GM18861 (cell line): Measurements from ENCODE around the gene NDUFA7.
"Not testable (repeated sequence)": the region's sequence is repeated elsewhere in the genome, so short reads cannot be mapped to it uniquely, and the experiment has no call there.

Source experiments
- ATAC-seq: cut with Tn5 transposase; IDR thresholded peaks from one replicate; pipeline ENCODE4 v1.9.1; 2021; ENCODE audit not compliant: unreplicated experiment

Gene NDUFA7

DNA sequence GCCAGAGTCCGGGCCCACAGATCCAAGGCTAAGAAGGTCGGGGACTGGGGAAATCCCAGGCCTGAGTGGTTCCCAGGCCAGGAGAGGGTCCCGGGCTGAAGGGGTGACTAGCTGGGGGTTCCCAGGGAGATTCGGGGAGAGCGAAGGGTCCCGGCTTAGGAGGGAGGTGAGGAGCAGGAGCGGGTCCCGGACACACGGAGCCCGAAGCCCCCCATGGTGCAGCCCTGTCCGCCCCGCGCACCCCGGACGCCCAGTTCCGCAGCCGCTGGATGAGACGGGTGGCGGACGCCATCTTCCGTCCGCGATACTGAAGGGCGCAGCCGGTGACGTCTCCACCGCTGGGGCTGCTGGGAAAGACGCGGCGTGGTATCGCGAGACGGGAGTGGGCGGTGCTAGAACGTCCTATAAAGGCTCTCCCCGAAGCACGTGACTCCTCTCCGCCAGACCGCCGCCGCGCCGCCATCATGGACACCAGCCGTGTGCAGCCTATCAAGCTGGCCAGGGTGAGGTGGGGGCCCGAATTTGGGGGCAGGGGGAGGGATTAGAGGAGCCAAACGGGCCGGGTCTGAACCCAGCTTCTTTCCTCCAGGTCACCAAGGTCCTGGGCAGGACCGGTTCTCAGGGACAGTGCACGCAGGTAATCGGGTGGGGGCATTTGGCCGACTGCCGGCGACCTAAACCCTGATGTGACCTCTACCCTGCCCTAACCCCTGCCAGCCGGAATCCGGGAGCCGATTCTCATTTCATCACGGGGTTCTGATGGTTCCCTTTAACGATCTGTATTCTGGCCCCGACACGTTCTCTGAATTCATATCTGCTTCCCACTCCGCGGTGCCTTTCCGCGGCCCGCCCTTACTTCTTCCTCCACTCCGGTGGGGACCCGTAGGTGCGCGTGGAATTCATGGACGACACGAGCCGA is at the start of gene NDUFA7, which contains the start of gene RPS28:
TSS of gene NDUFA7 (minus strand) at position 309 of the 919 bp plus-strand sequence. CDS start at position 292, 17 bp downstream.
TSS of gene RPS28 (plus strand) at position 430 of the 919 bp plus-strand sequence. CDS start at position 465, 35 bp downstream.
- peak; percentile 85 for ATAC-seq

DNA sequence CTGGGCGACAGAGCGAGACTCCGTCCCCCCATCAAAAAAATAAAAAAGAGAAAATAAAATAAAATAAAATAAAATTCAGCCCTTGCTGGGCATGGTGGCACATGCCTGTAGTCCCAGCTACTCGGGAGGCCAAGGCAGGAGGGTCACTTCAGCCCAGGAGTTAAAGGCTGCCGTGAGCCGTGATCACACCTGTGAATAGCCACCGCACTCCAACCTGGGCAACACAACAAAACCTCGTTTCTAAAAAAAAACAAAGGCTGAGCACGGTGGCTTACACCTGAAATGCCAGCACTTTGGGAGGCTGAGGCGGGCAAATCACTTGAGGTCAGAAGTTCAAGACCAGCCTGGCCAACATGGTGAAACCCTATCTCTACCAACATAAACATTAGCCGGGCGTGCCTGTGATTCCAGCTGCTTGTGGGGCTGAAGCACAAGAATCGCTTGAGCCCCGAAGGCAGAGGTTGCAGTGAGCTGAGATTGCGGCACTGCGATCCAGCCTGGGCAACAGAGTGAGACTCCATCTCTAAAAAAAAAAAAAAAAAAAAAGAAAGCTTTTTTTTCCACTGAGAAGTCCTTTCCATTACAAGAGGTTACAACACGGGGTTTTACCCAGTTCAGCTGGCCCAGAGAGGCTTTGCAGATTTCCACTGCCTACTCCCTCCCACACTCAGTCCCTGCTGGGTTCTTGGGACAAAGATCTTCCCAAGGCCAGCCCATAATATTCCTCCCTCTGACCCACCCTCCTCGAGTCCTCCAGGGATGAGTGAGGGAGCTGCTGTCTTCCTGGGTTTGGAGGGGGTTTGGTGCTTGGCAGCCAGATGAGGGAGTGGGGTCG is 49.2 kb upstream of the NDUFA7 start:
- no peak for ATAC-seq

DNA sequence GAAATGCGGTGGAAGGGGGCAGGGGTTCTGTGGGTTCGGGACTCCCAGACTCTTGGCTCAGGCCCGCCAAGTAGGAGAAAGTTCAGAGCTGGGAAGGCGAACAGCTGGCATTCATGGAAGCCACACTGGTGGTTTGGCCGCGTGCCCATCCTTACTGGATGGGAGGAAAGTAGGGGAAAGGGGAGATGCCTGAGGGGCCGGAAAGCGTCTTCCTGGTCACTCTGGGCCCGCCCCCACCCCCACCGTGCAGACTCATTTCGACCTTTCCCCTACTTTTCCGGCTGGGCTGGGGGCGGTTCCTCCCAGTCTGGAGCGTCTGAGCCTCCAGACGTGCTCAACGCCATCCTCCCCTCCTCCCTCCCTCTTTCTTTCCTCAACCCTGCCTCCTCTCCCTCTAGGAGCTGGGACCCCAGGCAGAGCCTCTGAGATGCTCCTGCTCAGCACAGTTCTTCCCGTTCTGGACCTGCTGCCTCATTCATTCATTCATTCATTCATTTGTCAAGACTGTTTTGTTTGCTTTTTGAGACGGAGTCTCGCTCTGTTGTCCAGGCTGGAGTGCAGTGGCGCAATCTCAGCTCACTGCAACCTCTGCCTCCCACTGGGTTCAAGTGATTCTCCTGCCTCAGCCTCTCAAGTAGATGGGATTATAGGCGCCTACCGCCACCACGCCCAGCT is 46.3 kb upstream of the NDUFA7 start:
- no peak for ATAC-seq

DNA sequence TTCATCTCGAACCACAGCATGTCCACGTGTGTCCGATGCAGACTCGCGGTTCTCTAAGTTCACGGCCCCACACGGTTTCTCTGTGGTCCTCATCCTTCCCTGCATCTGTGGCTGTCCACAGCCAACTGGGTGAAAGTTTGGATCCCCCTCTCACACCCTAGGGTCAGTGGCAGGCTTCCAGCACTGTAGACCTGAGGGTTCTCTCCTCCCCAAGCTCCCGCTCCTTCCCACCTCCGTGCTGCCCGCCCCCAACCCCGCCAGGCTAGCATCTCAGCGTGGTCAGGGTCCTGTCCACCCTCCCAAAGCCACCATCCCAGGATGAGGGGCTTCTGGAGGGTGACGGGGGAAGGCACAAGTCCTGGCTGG is 45.8 kb upstream of the NDUFA7 start:
- no peak for ATAC-seq

DNA sequence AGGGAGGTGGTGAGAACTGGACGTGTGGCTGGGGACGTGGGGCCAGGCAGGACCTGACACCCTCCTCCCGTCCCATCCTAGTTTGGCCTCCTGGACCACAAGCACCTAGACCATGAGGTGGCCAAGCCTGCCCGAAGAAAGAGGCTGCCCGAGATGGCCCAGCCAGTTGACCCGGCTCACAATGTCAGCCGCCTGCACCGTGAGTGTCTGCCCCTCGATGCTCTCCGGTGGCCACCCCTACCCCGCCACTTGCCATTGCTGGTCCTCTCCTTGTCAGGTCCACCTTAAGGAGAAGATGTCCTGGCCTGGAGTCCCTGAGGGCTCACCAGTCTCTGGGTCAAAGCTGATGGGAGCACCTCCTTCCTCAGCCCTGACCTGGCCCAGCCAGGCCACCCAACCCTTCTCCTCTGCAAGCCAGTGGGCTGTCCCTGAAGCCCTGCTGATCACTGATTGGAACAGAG is 45.0 kb upstream of the NDUFA7 start:
- ATAC-seq, result no peak

DNA sequence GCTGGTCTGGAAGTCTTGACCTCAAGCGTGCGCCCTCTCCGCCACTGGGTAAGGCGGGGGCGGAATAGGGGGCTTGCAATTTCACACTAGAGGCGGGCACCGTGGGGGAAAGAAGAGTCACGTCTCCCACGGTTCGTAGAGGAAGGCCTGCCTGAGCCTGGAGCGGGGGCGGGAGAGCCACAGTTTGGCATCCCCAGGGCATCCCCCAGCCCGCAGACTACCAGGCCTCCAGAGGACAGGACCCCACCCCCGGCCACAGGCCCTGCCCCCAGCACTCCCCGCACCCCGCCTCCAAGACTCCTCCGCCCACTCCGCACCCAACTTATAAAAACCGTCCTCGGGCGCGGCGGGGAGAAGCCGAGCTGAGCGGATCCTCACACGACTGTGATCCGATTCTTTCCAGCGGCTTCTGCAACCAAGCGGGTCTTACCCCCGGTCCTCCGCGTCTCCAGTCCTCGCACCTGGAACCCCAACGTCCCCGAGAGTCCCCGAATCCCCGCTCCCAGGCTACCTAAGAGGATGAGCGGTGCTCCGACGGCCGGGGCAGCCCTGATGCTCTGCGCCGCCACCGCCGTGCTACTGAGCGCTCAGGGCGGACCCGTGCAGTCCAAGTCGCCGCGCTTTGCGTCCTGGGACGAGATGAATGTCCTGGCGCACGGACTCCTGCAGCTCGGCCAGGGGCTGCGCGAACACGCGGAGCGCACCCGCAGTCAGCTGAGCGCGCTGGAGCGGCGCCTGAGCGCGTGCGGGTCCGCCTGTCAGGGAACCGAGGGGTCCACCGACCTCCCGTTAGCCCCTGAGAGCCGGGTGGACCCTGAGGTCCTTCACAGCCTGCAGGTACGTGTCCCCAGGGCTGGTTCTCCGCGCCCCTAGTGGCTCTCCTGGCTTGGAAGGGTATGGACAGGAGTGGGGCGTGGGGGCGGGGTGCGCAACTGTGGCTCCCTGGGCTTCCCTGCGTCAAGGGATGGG is 42.9 kb upstream of the NDUFA7 start, which contains the start of gene ANGPTL4:
TSS of gene ANGPTL4 (plus strand) at position 353 of the 969 bp plus-strand sequence. CDS start at position 520, 167 bp downstream.
- ATAC-seq, result no peak

DNA sequence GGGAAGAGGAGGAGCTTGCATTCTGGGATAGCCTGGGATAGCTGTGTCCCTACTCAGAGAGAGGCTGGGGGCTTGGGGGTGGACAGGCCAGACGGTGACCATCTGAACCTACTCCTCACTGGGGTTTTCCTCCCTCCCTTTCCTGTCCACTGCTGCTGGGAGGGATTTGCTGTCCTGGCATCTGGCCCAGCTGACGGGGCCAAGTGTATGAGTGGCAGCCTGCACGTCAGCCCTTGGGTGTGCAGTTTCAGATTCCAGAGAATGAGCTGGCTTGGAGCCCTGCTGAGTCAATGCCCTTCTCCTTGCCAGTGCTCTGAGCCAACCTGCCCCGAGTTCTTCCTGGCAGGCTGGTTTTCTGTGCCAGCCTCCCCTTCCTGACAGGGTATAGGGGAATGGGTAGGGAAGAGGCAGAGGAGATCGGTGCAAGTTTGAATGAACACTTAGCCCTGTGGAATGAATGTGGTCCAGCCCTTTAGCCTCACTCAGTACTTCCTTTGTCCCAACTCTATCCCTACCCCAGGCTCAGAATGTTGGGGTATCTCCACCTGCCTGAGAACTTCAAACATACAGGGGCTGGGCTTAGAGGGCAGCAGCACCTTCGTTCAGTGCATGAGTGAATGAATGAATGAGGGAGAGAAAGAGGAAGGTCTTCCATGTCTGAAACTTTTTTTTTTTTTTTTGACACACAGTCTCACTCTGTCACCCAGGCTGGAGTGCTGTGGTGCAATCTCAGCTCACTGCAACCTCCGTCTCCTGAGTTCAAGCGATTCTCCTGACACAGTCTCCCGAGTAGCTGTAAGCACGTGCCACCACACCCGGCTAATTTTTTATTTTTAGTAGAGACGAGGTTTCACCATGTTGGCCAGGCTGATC is 41.0 kb upstream of the NDUFA7 start:
- no peak for ATAC-seq

DNA sequence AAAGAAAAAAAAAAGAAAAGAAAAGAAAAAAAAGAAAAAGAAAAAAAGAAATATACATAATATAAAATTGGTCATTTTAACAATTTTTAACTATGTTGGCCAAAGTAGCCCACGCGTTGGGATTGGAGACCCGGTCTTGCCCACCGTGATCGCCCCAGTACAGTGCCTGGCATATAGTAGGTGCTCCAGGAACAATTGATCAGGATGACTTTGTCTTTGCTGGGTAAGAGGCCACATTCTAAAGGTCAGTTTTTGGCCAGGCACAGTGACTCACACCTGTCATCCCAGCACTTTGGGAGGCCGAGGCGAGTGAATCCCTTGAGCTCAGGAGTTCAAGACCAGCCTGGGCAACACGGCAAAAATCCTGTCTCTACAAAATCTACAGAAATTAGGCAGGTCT is 39.0 kb upstream of the NDUFA7 start:
- no peak for ATAC-seq

DNA sequence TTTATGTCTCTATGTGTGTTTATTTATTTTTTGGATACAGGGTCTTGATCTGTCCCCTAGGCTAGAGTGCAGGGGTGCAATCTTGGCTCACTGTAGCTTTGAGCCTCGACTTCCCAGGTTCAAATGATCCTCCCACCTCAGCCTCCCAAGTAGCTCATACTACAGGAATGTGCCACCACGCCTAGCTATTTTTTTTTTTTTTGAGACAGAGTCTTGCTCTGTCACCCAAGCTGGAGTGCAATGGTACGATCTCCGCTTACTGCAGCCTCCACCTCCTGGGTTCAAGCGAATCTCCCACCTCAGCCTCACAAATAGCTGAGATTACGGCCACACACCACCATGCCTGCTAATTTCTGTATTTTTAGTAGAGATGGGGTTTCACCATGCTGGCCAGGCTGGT is 37.8 kb upstream of the NDUFA7 start:
- ATAC-seq, result no peak

DNA sequence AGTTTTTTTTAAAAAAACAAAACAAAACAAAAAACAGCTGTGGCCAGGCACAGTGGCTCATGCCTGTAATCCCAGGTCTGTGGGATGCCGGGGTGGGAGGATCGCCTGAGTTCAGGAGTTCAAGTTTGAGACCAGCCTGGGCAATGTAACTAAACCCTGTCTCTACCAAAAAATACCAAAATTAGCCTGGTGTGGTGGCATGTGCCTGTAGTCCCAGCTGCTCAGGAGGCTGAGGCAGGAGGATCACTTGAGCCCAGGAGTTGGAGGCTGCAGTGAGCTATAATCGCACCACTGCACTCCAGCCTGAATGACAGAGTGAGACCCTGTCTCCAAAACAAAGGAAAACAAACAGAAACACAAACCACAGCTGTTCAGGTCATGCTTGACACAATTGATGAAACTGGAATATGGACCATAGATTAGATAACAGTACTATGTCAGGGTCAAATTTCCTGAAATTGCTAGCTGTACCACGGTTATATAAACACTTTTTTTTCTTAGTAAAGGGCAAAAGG is 35.9 kb upstream of the NDUFA7 start:
- ATAC-seq, result no peak

DNA sequence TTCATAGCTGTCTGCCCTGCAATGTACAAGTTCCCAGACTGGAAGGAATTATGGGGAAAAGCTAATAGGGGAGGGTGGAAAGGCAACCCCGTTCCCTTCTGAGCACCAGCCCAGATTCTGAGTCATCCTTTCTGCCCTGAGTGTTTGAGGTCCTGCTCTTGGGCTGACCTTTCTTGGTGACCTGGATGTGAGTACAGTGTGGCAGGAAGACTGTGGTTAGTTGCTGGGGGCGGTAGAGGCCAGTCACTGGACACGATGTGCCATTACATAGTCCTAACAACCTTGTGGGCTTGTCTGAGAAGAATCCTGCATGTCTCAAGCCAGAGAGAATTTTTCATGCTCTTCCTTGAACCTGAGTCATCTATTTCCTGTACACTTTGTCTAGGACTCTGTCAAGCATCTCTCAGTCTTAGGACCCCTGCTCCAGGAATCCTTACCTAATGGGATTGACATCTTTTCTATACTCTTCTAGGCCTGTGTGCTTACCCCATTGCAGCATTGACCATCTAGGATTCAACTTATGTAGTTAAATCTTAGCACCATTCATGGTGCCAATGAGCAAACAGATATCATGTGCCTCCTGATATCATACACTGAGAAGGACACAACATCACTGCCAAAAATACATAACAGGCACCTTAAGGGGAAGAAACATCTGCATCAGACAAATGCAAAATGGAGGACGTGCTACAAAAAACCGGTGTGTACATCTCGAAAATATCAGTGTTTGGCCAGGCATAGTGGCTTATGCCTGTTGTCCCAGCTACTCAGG is 34.6 kb upstream of the NDUFA7 start:
- no peak for ATAC-seq

DNA sequence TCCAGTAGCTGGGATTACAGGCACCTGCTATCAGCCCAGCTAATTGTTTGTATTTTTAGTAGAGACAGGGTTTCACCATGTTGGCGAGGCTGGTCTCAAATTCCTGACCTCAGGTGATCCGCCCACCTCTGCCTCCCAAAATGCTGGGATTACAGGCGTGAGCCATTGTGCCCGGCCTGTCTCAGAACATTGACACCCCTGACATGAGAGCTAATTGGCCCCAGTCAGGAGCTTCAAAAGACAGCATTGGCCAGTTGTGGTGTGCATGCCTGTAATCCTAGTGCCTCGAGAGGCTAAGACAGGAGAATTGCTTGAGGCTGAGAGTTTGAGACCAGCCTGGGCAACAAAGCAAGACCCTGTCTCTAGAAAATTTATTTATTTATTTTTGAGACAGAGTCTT is 31.7 kb upstream of the NDUFA7 start:
- ATAC-seq, result not testable (repeated sequence)

DNA sequence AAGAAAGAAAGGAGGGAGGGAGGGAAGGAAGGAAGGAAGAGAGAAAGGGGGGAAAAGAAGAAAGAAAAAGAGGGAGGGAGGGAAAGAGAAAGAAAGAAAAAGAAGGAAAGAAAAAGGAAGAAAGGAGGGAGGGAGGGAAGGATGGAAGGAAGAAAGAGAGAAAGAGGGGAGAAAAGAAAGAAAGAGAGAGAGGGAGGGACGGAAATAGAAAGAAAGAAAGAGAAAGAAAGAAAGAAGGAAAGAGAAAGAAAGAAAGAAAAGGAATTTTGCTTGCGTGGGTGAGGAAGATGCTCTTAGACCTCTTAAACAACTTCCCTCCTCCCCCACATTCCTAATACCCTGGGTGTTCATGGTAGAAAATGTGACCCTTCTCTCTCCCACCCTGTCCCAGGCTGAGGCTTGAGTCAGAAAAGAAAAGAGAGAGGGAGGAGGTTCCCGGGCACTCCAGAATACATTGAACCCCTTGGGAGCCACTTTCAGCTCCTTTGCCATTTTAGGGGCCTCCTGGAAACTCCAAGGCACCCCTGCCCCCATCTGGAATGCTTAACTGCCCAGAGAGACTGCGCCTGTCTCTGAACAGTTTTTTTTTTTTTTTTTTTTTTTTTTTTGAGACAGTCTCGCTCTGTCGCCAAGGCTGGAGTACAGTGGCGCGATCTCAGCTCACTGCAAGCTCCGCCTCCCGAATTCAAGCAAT is 31.1 kb upstream of the NDUFA7 start:
- no peak for ATAC-seq

DNA sequence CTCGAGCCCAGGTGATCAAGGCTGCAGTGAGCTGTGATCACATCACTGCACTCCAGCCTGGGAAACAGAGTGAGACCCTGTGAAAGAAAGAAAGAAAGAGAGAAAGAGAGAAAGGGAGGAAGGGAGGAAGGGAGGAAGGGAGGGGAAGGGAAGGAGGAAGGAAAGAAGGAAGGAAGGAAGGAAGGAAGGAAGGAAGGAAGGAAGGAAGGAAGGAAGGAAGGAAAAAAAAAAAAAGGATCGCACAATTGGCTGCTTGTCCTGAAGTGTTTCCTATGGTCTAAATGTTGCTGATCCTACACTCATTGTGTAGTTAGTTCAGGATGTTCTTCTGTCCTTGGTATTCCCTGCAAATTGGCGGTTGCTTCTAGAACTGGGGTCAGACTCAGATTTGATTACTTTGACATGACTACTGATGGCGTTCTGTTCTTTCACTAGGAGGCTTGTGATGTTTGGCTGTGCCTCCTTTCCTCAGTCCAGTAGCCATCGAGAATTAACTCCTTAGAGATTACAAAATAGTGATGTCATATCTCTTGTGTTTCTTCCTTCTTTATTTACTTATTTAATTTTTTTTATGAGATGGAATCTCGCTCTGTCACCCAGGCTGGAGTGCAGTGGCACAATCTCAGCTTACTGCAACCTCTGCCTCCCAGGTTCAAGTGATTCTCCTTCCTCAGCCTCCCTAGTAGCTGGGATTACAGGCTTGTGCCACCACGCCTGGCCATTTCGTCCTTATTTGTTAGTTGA is 28.6 kb upstream of the NDUFA7 start:
- not testable (repeated sequence) for ATAC-seq

DNA sequence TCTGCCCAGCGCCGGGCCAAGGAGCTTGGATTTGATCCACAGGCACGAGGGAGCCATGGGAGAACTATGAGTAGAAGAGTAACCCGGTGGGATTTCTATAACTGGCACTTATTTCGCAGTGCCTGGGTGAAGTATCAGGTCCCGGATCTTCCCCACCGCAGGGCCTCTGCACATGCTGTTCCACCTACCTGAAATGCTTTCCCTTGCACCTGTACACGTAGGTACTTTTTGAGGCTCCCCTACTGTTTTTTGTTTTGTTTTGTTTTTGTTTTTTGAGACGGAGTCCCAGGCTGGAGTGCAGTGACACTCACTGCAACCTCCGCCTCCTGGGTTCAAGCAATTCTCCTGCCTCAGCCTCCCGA is 22.3 kb upstream of the NDUFA7 start:
- no peak for ATAC-seq

DNA sequence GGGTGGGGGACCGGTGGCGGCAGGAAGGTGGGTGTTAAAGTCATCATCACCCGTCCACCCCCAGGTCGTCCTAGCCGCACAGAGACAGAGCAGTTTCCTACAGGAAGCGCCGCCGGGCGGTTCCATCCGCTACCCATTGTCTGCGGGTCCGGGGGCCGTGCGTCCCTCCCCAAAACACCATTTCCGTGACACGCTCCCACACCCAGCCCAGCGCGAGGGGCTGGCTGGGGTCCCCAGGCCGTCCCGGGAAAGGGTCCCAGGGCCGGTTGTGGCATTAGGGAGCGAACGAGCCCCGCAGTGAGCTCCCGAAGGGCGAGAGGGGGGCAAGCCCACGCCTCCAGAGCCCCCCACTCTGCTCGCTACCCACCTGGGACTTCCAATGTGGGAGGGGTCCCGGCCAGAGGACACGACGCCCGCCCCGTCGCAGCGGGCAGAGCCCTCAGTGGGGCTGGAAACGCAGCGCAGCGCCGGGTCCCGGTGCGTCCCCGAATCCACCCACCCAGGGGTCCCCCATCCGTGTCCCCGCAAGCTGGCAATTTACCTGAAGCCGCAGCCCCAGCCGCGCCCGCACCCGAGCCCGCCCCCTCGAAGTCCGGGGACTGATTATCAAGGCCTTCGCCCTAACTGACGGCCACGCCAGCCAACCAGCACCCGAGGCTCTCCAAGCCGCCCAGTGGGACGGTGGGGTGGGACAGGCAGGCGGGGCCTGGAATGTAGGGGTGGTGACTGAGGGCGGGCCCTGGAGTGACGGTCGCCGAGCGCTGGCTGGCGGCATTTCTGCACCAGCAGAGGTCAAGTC is 21.7 kb upstream of the NDUFA7 start, which contains the start of gene KANK3:
TSS of gene KANK3 (minus strand) at position 579 of the 799 bp plus-strand sequence. CDS start 5,434 bp downstream, outside the sequence.
- peak; percentile 77 for ATAC-seq
